ENCODE data around the gene GPER1.
"Not testable (repeated sequence)": the region's sequence is repeated elsewhere in the genome, so short reads cannot be mapped to it uniquely, and the experiment has no call there.

Gene GPER1

DNA sequence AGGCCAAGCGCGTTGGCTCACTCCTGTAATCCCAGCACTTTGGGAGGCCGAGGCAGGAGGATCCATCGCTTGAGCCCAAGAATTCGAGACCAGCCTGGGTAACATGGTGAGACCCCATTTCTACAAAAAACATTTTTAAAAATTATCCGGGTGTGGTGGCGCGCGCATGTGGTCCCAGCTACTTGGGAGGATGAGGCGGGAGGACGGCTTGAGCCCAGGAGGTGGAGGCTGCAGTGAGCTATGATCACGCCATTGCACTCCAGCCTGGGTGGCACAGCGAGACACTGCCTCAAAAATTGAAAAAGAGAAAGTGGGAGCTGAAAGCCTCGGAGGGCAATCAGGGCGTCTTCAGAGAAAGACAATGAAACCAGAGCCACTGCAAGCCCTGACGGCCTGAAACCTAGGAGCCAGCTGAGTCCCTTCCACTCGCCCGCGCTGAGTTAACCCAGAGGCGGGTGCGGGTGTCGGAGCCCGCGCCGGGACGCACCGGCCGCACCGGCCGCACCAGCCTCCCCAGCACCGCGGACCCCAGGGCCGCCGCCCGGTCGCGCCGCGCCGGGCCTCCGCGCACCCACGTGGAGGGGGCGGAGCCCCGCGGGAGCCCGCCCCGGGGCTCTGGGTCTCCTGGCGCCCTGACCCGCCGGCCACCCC lies 49.7 kb downstream of the GPER1 start:
- H3K9me3 ChIP-seq (ENCODE audit: control insufficient read depth in 5 of 5, low read length in 5 of 5), result no peaks in the 10 kb centered on the region
- H3K4me3 ChIP-seq (ENCODE audit: low read depth in 1 of 5, low read length in 5 of 5), result peak overlapping the region; percentile 74 to 88 (median 83)
- peak overlapping the region; percentile 23 for H3K27ac ChIP-seq (ENCODE audit: low read depth, low read length)
- no peaks in the 10 kb centered on the region for H3K36me3 ChIP-seq (ENCODE audit: control insufficient read depth in 5 of 5, insufficient read depth in 5 of 5, low read length in 5 of 5)
- no peaks in the 10 kb centered on the region for H3K27me3 ChIP-seq (ENCODE audit: control insufficient read depth in 5 of 5, insufficient read depth in 4 of 5, low read length in 5 of 5)
- H3K9ac ChIP-seq (ENCODE audit: low read length in 5 of 5), result peak overlapping the region in 4 of 5 donors; percentile 66 to 75 (median 70)
- peaks cover 0 to 19% (median 18%) of the 10 kb centered on the region in 5 donors for H3K4me1 ChIP-seq (ENCODE audit: control insufficient read depth in 5 of 5, insufficient read depth in 5 of 5, low read length in 5 of 5)

DNA sequence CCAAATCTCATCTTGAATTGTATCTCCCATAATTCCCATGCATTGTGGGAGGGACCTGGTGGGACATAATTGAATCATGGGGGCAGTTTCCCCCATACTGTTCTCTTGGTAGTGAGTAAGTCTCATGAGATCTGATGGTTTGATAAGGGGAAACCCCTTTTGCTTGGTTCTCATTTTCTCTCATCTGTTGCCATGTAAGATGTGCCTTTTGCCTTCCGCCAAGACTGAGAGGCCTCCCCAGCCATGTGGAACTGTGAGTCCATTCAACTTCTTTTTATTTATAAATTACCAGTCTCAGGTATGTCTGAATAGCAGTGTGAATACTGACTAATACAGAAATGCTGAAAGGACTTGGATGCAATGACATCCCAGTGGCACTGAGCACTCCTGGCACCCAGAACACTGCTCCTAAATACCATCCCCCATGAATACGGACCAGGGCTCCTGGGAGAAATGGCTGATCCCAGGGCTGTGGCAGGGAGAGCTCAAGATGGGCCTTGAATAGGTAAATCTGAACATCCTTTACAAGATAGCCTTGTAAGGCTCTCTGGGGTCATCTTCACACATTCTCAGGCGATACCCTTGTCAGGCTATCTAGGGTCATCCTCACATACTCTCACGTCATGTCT lies 52.7 kb downstream of the GPER1 start:
- H3K36me3 ChIP-seq (ENCODE audit: control insufficient read depth in 5 of 5, insufficient read depth in 5 of 5, low read length in 5 of 5), result no peaks in the 10 kb centered on the region
- peaks cover 0 to 22% (median 18%) of the 10 kb centered on the region in 5 donors for H3K4me1 ChIP-seq (ENCODE audit: control insufficient read depth in 5 of 5, insufficient read depth in 5 of 5, low read length in 5 of 5)
- no peak overlapping the region for H3K27ac ChIP-seq (ENCODE audit: low read depth, low read length)
- no peak overlapping the region for H3K9ac ChIP-seq (ENCODE audit: low read length in 5 of 5)
- no peaks in the 10 kb centered on the region for H3K27me3 ChIP-seq (ENCODE audit: control insufficient read depth in 5 of 5, insufficient read depth in 4 of 5, low read length in 5 of 5)
- no peaks in the 10 kb centered on the region for H3K9me3 ChIP-seq (ENCODE audit: control insufficient read depth in 5 of 5, low read length in 5 of 5)
- no peak overlapping the region for H3K4me3 ChIP-seq (ENCODE audit: low read depth in 1 of 5, low read length in 5 of 5)

DNA sequence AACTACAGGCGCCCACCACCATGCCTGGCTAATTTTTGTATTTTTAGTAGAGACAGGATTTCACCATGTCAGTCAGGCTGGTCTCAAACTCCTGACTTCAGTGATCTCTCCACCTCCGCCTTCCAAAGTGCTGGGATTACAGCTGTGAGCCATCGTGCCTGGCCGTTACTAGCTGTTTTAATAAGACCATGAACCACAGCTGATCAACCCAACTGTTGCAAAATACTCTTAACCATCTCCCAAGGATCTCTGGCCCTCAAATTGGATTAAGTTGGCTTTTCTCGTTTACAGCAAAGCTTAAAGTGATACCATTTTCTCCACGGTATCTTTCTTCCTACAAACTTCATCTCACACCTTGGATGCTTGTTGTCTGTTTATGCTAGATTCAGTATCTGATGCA lies 53.7 kb downstream of the GPER1 start:
- Histone ChIP-seq H3K4me1 (ENCODE audit: control insufficient read depth in 5 of 5, insufficient read depth in 5 of 5, low read length in 5 of 5) (peaks cover 0 to 21% (median 17%) of the 10 kb centered on the region in 5 donors), H3K36me3 (ENCODE audit: control insufficient read depth in 5 of 5, insufficient read depth in 5 of 5, low read length in 5 of 5) (no peaks in the 10 kb centered on the region), H3K27me3 (ENCODE audit: control insufficient read depth in 5 of 5, insufficient read depth in 4 of 5, low read length in 5 of 5) (no peaks in the 10 kb centered on the region), H3K9me3 (ENCODE audit: control insufficient read depth in 5 of 5, low read length in 5 of 5) (no peaks in the 10 kb centered on the region), H3K27ac (ENCODE audit: low read depth, low read length) (no peak overlapping the region), H3K4me3 (ENCODE audit: low read depth in 1 of 5, low read length in 5 of 5) (no peak overlapping the region), H3K9ac (ENCODE audit: low read length in 5 of 5) (no peak overlapping the region)

DNA sequence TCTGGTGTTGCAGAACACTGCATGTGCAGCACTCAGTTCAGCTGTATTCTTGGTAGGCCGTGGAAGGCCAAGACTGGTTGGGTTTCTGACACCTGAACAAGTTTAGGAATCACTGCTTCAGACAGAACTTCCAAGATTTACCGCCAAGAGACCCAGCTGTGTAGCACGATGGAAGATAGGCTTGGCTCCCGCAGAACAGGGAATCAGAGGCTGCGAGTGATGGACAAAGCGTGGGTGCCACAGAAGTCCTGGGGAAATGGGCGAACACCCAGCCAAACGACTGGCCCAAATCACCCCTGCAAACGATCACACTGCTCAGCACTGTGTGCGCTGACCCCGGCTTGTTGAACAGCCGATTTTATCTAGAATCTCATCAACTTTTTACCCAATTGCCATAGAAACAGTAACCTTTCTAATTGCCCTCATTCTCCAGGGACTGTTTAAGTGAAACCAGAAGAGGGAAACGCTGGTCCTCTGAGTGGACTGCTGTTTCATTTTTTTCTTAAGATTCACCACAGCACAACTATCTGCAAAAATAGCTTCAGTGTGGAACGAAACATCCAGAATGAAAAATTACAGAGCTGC lies 54.2 kb downstream of the GPER1 start:
- Histone ChIP-seq H3K9me3 (ENCODE audit: control insufficient read depth in 5 of 5, low read length in 5 of 5) (no peaks in the 10 kb centered on the region), H3K4me3 (ENCODE audit: low read depth in 1 of 5, low read length in 5 of 5) (no peak overlapping the region), H3K9ac (ENCODE audit: low read length in 5 of 5) (no peak overlapping the region), H3K27ac (ENCODE audit: low read depth, low read length) (no peak overlapping the region), H3K27me3 (ENCODE audit: control insufficient read depth in 5 of 5, insufficient read depth in 4 of 5, low read length in 5 of 5) (no peaks in the 10 kb centered on the region), H3K36me3 (ENCODE audit: control insufficient read depth in 5 of 5, insufficient read depth in 5 of 5, low read length in 5 of 5) (no peaks in the 10 kb centered on the region), H3K4me1 (ENCODE audit: control insufficient read depth in 5 of 5, insufficient read depth in 5 of 5, low read length in 5 of 5) (peaks cover 0 to 16% (median 13%) of the 10 kb centered on the region in 5 donors)

DNA sequence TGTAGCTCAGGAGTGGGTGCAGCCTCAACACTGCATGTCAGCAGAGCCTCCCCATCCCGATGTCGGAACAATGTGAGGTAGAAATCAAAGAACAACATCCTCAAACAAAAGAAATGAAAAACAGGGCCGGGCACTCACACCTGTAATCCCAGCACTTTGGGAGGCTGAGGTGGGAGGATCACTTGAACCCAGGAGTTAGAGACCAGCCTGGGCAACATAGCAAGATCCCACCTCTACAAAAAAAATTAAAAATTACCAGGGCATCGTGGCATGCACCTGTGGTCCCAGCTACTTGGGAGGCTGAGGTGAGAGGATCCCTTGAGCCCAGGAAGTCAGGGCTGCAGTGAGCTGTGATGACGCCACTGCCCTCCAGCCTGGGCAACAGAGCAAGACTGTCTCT lies 55.1 kb downstream of the GPER1 start:
- H3K36me3 ChIP-seq (ENCODE audit: control insufficient read depth in 5 of 5, insufficient read depth in 5 of 5, low read length in 5 of 5); H3K27me3 ChIP-seq (ENCODE audit: control insufficient read depth in 5 of 5, insufficient read depth in 4 of 5, low read length in 5 of 5); H3K4me1 ChIP-seq (ENCODE audit: control insufficient read depth in 5 of 5, insufficient read depth in 5 of 5, low read length in 5 of 5); H3K9me3 ChIP-seq (ENCODE audit: control insufficient read depth in 5 of 5, low read length in 5 of 5); H3K27ac ChIP-seq (ENCODE audit: low read depth, low read length); H3K9ac ChIP-seq (ENCODE audit: low read length in 5 of 5); H3K4me3 ChIP-seq (ENCODE audit: low read depth in 1 of 5, low read length in 5 of 5): not testable (repeated sequence)

All from subcutaneous abdominal adipose tissue (tissue), 5 donors.